WTC11 (cell line): ENCODE measurements around the gene MERTK. TPM values are rescaled to one million over a fixed set of nuclear protein-coding genes. Genes with fewer than 3 reads are reported as not detected.
"Not testable (repeated sequence)": the region's sequence is repeated elsewhere in the genome, so short reads cannot be mapped to it uniquely, and the experiment has no call there.

Experiments
- ATAC-seq: fragments of 200-7000 bp; cut with Tn5 transposase; 2 replicates; pipeline ENCODE4 v1.10.0; 2021; ENCODE audit warnings: mild to moderate bottlenecking, moderate library complexity
- CTCF ChIA-PET: fragments of 300-600 bp; sonication (Branson Sonifier 250); formaldehyde crosslinking; loops from one replicate; lab custom pipeline; 2021; ENCODE audit warnings: antibody characterized with exemption; lab: Charles Lee
- POLR2A ChIA-PET: fragments of 350-600 bp; sonication (Branson Sonifier 250); formaldehyde crosslinking; loops from one replicate; lab custom pipeline; 2021; ENCODE audit warnings: antibody characterized with exemption; lab: Charles Lee
- DNase-seq: peaks from one replicate; pipeline ENCODE4 v3.0.0; 2021; ENCODE audit warnings: low spot score
- H3K27ac Mint-ChIP-seq: 2 replicates; pipeline ENCODE4 v1.8.0; 2021; ENCODE audit warnings: mixed read lengths
- H3K27me3 Mint-ChIP-seq: 2 replicates; pipeline ENCODE4 v1.8.0; 2021; ENCODE audit warnings: low read depth, mild to moderate bottlenecking, moderate library complexity, mixed read lengths
- H3K36me3 Mint-ChIP-seq: 2 replicates; pipeline ENCODE4 v1.8.0; 2021; ENCODE audit warnings: mixed read lengths
- H3K4me1 Mint-ChIP-seq: 2 replicates; pipeline ENCODE4 v1.8.0; 2022; ENCODE audit warnings: mixed read lengths
- H3K4me3 Mint-ChIP-seq: 2 replicates; pipeline ENCODE4 v1.8.0; 2021; ENCODE audit warnings: mild to moderate bottlenecking, moderate library complexity, mixed read lengths
- H3K9me3 Mint-ChIP-seq: 2 replicates; pipeline ENCODE4 v1.8.0; 2021; ENCODE audit warnings: mixed read lengths
- CBFB ChIP-seq: sonication (generic); formaldehyde crosslinking; IDR thresholded peaks from 2 replicates; pipeline ENCODE4 v1.8.1; 2022; ENCODE audit warnings: mild to moderate bottlenecking, low read depth, missing genetic modification reagents
- CTCF ChIP-seq: fragments of 200-600 bp; IDR thresholded peaks from 2 replicates; pipeline ENCODE4 v1.8.0; 2022; ENCODE audit warnings: antibody characterized with exemption
- E2F5 ChIP-seq: sonication (generic); formaldehyde crosslinking; IDR thresholded peaks from 2 replicates; pipeline ENCODE4 v1.8.1; 2022; ENCODE audit warnings: mild to moderate bottlenecking, moderate library complexity, missing genetic modification reagents
- ERG ChIP-seq: fragments of 250-450 bp; sonication (Bioruptor Pico); IDR thresholded peaks from 2 replicates; pipeline ENCODE4 v1.8.0; 2021; ENCODE audit warnings: mild to moderate bottlenecking
- FOXJ3 ChIP-seq: sonication (generic); formaldehyde crosslinking; IDR thresholded peaks from 2 replicates; pipeline ENCODE4 v1.9.0; 2021; ENCODE audit warnings: missing genetic modification reagents, mild to moderate bottlenecking, borderline replicate concordance
- FOXP4 ChIP-seq: sonication (generic); formaldehyde crosslinking; IDR thresholded peaks from 2 replicates; pipeline ENCODE4 v1.8.0; 2022; ENCODE audit warnings: mild to moderate bottlenecking, missing genetic modification reagents
- GTF2I ChIP-seq: fragments of 250-450 bp; sonication (Bioruptor Pico); conservative IDR thresholded peaks from 2 replicates; pipeline ENCODE4 v1.4.0; 2021; ENCODE audit warnings: mild to moderate bottlenecking
- NFE2L1 ChIP-seq: sonication (generic); formaldehyde crosslinking; IDR thresholded peaks from 2 replicates; pipeline ENCODE4 v1.8.1; 2023; ENCODE audit warnings: missing genetic modification reagents
- OVOL2 ChIP-seq: fragments of 250-450 bp; sonication (Bioruptor Pico); IDR thresholded peaks from 2 replicates; pipeline ENCODE4 v1.9.0; 2021; ENCODE audit warnings: mild to moderate bottlenecking, borderline replicate concordance
- RORB ChIP-seq: fragments of 250-450 bp; sonication (Bioruptor Pico); IDR thresholded peaks from 2 replicates; pipeline ENCODE4 v1.9.0; 2021; ENCODE audit warnings: mild to moderate bottlenecking
- SMAD4 ChIP-seq: sonication (generic); formaldehyde crosslinking; IDR thresholded peaks from 2 replicates; pipeline ENCODE4 v1.8.0; 2022; ENCODE audit warnings: mild to moderate bottlenecking, missing genetic modification reagents
- SOX15 ChIP-seq: fragments of 250-450 bp; sonication (Bioruptor Pico); IDR thresholded peaks from 2 replicates; pipeline ENCODE4 v1.9.0; 2021; ENCODE audit warnings: mild to moderate bottlenecking
- TEAD4 ChIP-seq: sonication (generic); formaldehyde crosslinking; IDR thresholded peaks from 2 replicates; pipeline ENCODE4 v1.8.0; 2022; ENCODE audit warnings: mild to moderate bottlenecking, missing genetic modification reagents
- ZBTB21 ChIP-seq: sonication (generic); formaldehyde crosslinking; IDR thresholded peaks from 2 replicates; pipeline ENCODE4 v1.8.1; 2023; ENCODE audit warnings: mild to moderate bottlenecking, missing genetic modification reagents, borderline replicate concordance
- ZMAT4 ChIP-seq: fragments of 250-450 bp; sonication (Bioruptor Pico); IDR thresholded peaks from 2 replicates; pipeline ENCODE4 v1.9.0; 2021; ENCODE audit warnings: mild to moderate bottlenecking
- ZNF232 ChIP-seq: sonication (generic); formaldehyde crosslinking; IDR thresholded peaks from 2 replicates; pipeline ENCODE4 v1.8.0; 2022; ENCODE audit warnings: mild to moderate bottlenecking, missing genetic modification reagents
- ZNF396 ChIP-seq: fragments of 250-450 bp; sonication (Bioruptor Pico); IDR thresholded peaks from 2 replicates; pipeline ENCODE4 v1.8.0; 2021; ENCODE audit warnings: mild to moderate bottlenecking, moderate library complexity, borderline replicate concordance
- ZNF416 ChIP-seq: fragments of 250-450 bp; sonication (Bioruptor Pico); IDR thresholded peaks from 2 replicates; pipeline ENCODE4 v1.9.0; 2021; ENCODE audit warnings: mild to moderate bottlenecking, inconsistent platforms
- total RNA-seq: library from RNA; stranded (reverse); gene quantifications from 3 replicates; pipeline ENCODE4 v1.2.3, GENCODE V29; 2021

Gene MERTK
- total RNA-seq, 1 experiment from 2014 or later: 6.9 TPM

GRCh38 chr2:112065966-112066365 lies 167.6 kb downstream of the MERTK start (continued):
- TF ChIP-seq CTCF (no peak), ERG (CRISPR knock-in tag) (no peak), SMAD4 (CRISPR knock-in tag) (no peak), NFE2L1 (CRISPR knock-in tag) (no peak), ZBTB21 (no peak), RORB (CRISPR knock-in tag) (no peak)

GRCh38 chr2:112069794-112070193 lies 171.4 kb downstream of the MERTK start:
- POLR2A ChIA-PET, CTCF ChIA-PET, ATAC-seq, H3K27me3 Mint-ChIP-seq, H3K4me1 Mint-ChIP-seq, H3K4me3 Mint-ChIP-seq, DNase-seq, H3K27ac Mint-ChIP-seq: not testable (repeated sequence)
- Mint-ChIP-seq H3K36me3 (peaks cover 51% of the 10 kb centered on the region), H3K9me3 (peaks cover 15% of the 10 kb centered on the region)

GRCh38 chr2:112073875-112074274 lies 175.5 kb downstream of the MERTK start:
- peaks cover 27% of the 10 kb centered on the region for H3K36me3 Mint-ChIP-seq
- peaks cover 4% of the 10 kb centered on the region; the same call in 1 of the 2 replicates for H3K4me1 Mint-ChIP-seq
- no peak for DNase-seq
- H3K27me3 Mint-ChIP-seq: no peaks in the 10 kb centered on the region
- TF ChIP-seq CBFB (CRISPR knock-in tag) (no peak), ZNF396 (CRISPR knock-in tag) (no peak), SOX15 (CRISPR knock-in tag) (no peak), ZMAT4 (CRISPR knock-in tag) (no peak), TEAD4 (CRISPR knock-in tag) (no peak), ZNF416 (CRISPR knock-in tag) (no peak), E2F5 (CRISPR knock-in tag) (no peak), OVOL2 (CRISPR knock-in tag) (no peak)
- TF ChIP-seq, all 79 proteins: peak for 0
- H3K27ac Mint-ChIP-seq: no peak overlapping the region
- H3K4me3 Mint-ChIP-seq: no peak overlapping the region
- ATAC-seq: no peak
- ChIA-PET POLR2A (no interaction called here), CTCF (no interaction called here)
- H3K9me3 Mint-ChIP-seq: peaks cover 15% of the 10 kb centered on the region

GRCh38 chr2:112074506-112074905 lies 176.1 kb downstream of the MERTK start:
- H3K27me3 Mint-ChIP-seq: no peaks in the 10 kb centered on the region
- TF ChIP-seq FOXP4 (CRISPR knock-in tag): no peak
- TF ChIP-seq FOXJ3 (CRISPR knock-in tag): no peak
- no peak for TF ChIP-seq ZNF232 (CRISPR knock-in tag)
- no peak for TF ChIP-seq GTF2I (CRISPR knock-in tag)
- no peak overlapping the region for H3K27ac Mint-ChIP-seq
- H3K9me3 Mint-ChIP-seq: peaks cover 11% of the 10 kb centered on the region
- ChIA-PET POLR2A (no interaction called here), CTCF (no interaction called here)
- H3K36me3 Mint-ChIP-seq: peaks cover 22% of the 10 kb centered on the region
- ATAC-seq (no peak), DNase-seq (no peak)
- no peak overlapping the region for H3K4me3 Mint-ChIP-seq
- H3K4me1 Mint-ChIP-seq: peaks cover 4% of the 10 kb centered on the region; the same call in 1 of the 2 replicates
